Liver (tissue), 9 donors: ENCODE measurements around the gene TICAM2. TPM values are rescaled to one million over a fixed set of nuclear protein-coding genes. Genes with fewer than 3 reads are reported as not detected.

ENCODE experiments used
- DNase-seq: peaks from one replicate; pipeline ENCODE4 v3.0.0-alpha.2; 2017; ENCODE audit warnings: low spot score
- H3K27ac ChIP-seq, 2 donors: one replicate each; pipeline ENCODE4 v1.7.0; 2013; ENCODE audit warnings: inconsistent platforms in 2 of 2, low read length in 2 of 2, control low read depth in 1 of 2, low read depth in 1 of 2, mild to moderate bottlenecking in 1 of 2
- H3K27me3 ChIP-seq, 4 donors: one replicate each; pipeline versions ENCODE4 v1.6.1 to v1.7.0; 2013; ENCODE audit warnings: low read length in 3 of 4, inconsistent platforms in 1 of 4, mild to moderate bottlenecking in 1 of 4, moderate library complexity in 1 of 4; ENCODE audit not compliant: control insufficient read depth in 4 of 4, insufficient read depth in 4 of 4
- H3K36me3 ChIP-seq, 4 donors: one replicate each; pipeline versions ENCODE4 v1.6.1 to v1.7.0; 2013; ENCODE audit warnings: low read length in 3 of 4, mild to moderate bottlenecking in 3 of 4, low read depth in 1 of 4, moderate library complexity in 1 of 4; ENCODE audit not compliant: control insufficient read depth in 4 of 4, insufficient read depth in 3 of 4
- H3K4me1 ChIP-seq, 4 donors: one replicate each; pipeline versions ENCODE4 v1.6.1 to v1.7.0; 2013; ENCODE audit warnings: low read length in 3 of 4, mild to moderate bottlenecking in 3 of 4, moderate library complexity in 1 of 4; ENCODE audit not compliant: control insufficient read depth in 4 of 4, insufficient read depth in 4 of 4
- H3K4me3 ChIP-seq, 3 donors: one replicate each; pipeline versions ENCODE4 v1.6.1 to v1.7.0; 2013; ENCODE audit warnings: low read length in 3 of 3, control low read depth in 1 of 3, low read depth in 1 of 3, mild to moderate bottlenecking in 1 of 3
- H3K9ac ChIP-seq, 2 donors: one replicate each; pipeline ENCODE4 v1.7.0; 2013; ENCODE audit warnings: low read length in 2 of 2, mild to moderate bottlenecking in 2 of 2, moderate library complexity in 2 of 2, control low read depth in 1 of 2, low read depth in 1 of 2
- H3K9me3 ChIP-seq, 4 donors: one replicate each; pipeline versions ENCODE4 v1.6.1 to v1.7.0; 2013; ENCODE audit warnings: low read length in 3 of 4; ENCODE audit not compliant: control insufficient read depth in 4 of 4
- EGR1 ChIP-seq, 2 donors: IDR thresholded peaks; 2 replicates each; pipeline ENCODE4 v1.6.1; 2016 to 2018; ENCODE audit warnings: antibody characterized with exemption in 2 of 2, low read depth in 2 of 2
- FOXA1 ChIP-seq: IDR thresholded peaks from 2 replicates; pipeline ENCODE4 v1.6.1; 2016; ENCODE audit warnings: antibody characterized with exemption
- FOXA2 ChIP-seq: IDR thresholded peaks from 2 replicates; pipeline ENCODE4 v1.6.1; 2016; ENCODE audit warnings: antibody characterized with exemption
- GABPA ChIP-seq, 2 donors: IDR thresholded peaks in 1 of 2; conservative IDR thresholded peaks in 1 of 2; 2 replicates each; pipeline ENCODE4 v1.6.1; 2016; ENCODE audit warnings: antibody characterized with exemption in 2 of 2, mild to moderate bottlenecking in 1 of 2, moderate library complexity in 1 of 2
- HNF4A ChIP-seq, 2 donors: conservative IDR thresholded peaks; 2 replicates each; pipeline ENCODE4 v1.6.1; 2016; ENCODE audit warnings: antibody characterized with exemption in 2 of 2, mild to moderate bottlenecking in 2 of 2
- HNF4G ChIP-seq: IDR thresholded peaks from 2 replicates; pipeline ENCODE4 v1.6.1; 2016; ENCODE audit warnings: antibody characterized with exemption
- JUND ChIP-seq, 2 donors: IDR thresholded peaks; 2 replicates each; pipeline ENCODE4 v1.6.1; 2016; ENCODE audit warnings: antibody characterized with exemption in 2 of 2
- NR2F2 ChIP-seq: IDR thresholded peaks from 2 replicates; pipeline ENCODE4 v1.6.1; 2016; ENCODE audit warnings: antibody characterized with exemption
- RAD21 ChIP-seq, 2 donors: IDR thresholded peaks; 2 replicates each; pipeline ENCODE4 v1.6.1; 2016; ENCODE audit warnings: antibody characterized with exemption in 2 of 2, mild to moderate bottlenecking in 2 of 2
- RXRA ChIP-seq, 2 donors: IDR thresholded peaks; 2 replicates each; pipeline ENCODE4 v1.6.1; 2017 to 2018; ENCODE audit warnings: antibody characterized with exemption in 2 of 2, mild to moderate bottlenecking in 1 of 2
- SP1 ChIP-seq: IDR thresholded peaks from 2 replicates; pipeline ENCODE4 v1.6.1; 2018; ENCODE audit warnings: antibody characterized with exemption, mild to moderate bottlenecking
- TAF1 ChIP-seq: conservative IDR thresholded peaks from 2 replicates; pipeline ENCODE4 v1.6.1; 2016; ENCODE audit warnings: antibody characterized with exemption, mild to moderate bottlenecking
- YY1 ChIP-seq: IDR thresholded peaks from 2 replicates; pipeline ENCODE4 v1.6.1; 2016; ENCODE audit warnings: antibody characterized with exemption, mild to moderate bottlenecking
- WGBS: extraction: QIAGEN DNeasy Blood & Tissue Kit; methylation state at CpG from one replicate; pipeline ENCODE4 v1.1.7; 2013; 5-methylcytosine and 5-hydroxymethylcytosine counted together
- polyA plus RNA-seq, 2 donors: library from polyadenylated mRNA; stranded (reverse) in 1 of 2; unstranded in 1 of 2; fragments of 200-250 nt in 1 of 2; fragments of >200 nt in 1 of 2; fragmentation: Nextera tagmentation in 1 of 2; extraction: Ambion mirVana in 1 of 2; gene quantifications; one replicate each; pipeline versions ENCODE4 v1.2.1 to v1.2.3, GENCODE V29; 2013 to 2015
- total RNA-seq, 2 donors: library from RNA; depleted of rRNA; stranded (reverse); fragments of >200 nt; gene quantifications; one replicate each; pipeline ENCODE4 v1.2.3, GENCODE V29; 2014
- TF ChIP-seq, protein P1 (sequence below): IDR thresholded peaks from 2 replicates; pipeline ENCODE4 v1.6.1; 2016; ENCODE audit warnings: antibody characterized with exemption
- TF ChIP-seq, protein P2 (sequence below): IDR thresholded peaks from 2 replicates; pipeline ENCODE4 v1.6.1; 2016; ENCODE audit warnings: antibody characterized with exemption
- TF ChIP-seq, protein P3 (sequence below): fragments of 150-350 bp; IDR thresholded peaks from 2 replicates; pipeline ENCODE4 v1.5.1; 2017; ENCODE audit warnings: improper control_type of control experiment, low read depth, low read length; ENCODE audit not compliant: missing input control
- TF ChIP-seq, protein P4 (sequence below): IDR thresholded peaks from 2 replicates; pipeline ENCODE4 v1.6.1; 2016; ENCODE audit warnings: antibody characterized with exemption, mild to moderate bottlenecking
- TF ChIP-seq, protein P5 (sequence below): IDR thresholded peaks from 2 replicates; pipeline ENCODE4 v1.6.1; 2016; ENCODE audit warnings: antibody characterized with exemption
- donor health status: healthy.
- donor health status: healthy.
- donor health status: healthy.
- donor health status: healthy.
- donor health status: healthy.

The TICAM2 gene
- total and polyA plus RNA-seq, 4 donors: 0.50 to 1.5 (median 0.95) TPM

DNA sequence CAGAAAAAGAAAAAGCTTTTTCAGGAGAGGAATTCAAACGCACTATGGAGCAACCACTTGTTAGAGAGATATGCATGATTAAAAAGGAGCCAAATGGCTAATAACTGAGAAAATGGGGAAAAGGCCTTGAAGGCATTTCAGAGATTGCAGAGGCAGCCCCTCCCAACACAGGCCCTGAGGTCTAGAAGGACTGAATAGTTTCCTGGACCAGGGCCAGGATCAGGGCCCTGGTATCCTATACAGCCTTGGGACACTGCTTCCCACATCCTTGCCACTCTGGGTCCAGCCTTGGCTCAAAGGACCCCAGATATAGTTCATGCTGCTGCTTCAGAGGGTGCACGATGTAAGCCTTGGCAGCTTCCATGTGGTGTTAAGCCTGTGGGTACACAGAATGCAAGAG lies 37.0 kb downstream of the TICAM2 start:
- no peak for TF ChIP-seq NR2F2
- DNase-seq: no peak
- H3K4me1 ChIP-seq: no peaks in the 10 kb centered on the region
- no peak overlapping the region for H3K4me3 ChIP-seq
- H3K27me3 ChIP-seq: no peaks in the 10 kb centered on the region
- H3K9me3 ChIP-seq: no peaks in the 10 kb centered on the region
- no peak overlapping the region for H3K9ac ChIP-seq
- WGBS: 86% methylated on average over 2 of the region's 2 CpGs
- H3K36me3 ChIP-seq: no peaks in the 10 kb centered on the region
- H3K27ac ChIP-seq: no peak overlapping the region

DNA sequence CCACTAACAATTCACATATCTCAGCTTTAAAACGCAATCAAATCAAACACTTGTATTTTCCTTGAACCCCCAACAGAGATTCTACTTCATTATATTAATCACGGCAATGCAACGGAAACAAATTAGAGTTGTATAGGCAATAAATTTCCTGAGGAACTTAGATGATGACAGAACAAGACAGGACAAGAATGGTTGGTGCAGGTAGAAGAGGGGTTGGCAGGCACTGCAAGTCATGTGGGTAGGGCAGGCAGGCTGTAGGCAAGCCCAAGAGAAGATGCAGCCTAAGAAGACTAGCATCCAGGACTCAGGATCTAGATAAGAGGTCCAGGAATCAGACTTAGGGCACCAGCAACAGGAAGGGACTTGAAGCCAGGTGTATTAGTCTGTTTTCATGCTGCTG lies 41.1 kb downstream of the TICAM2 start:
- no peak for DNase-seq
- no peak overlapping the region for H3K9ac ChIP-seq
- H3K4me3 ChIP-seq: no peak overlapping the region
- no peak for TF ChIP-seq HNF4A (conservative IDR thresholded peaks at IDR 0.05)
- TF ChIP-seq EGR1 (IDR thresholded peaks at IDR 0.05; ENCODE audit: low read depth in 2 of 2): no peak
- TF ChIP-seq NR2F2: no peak
- no peak for TF ChIP-seq SP1
- TF ChIP-seq, protein P1, sequence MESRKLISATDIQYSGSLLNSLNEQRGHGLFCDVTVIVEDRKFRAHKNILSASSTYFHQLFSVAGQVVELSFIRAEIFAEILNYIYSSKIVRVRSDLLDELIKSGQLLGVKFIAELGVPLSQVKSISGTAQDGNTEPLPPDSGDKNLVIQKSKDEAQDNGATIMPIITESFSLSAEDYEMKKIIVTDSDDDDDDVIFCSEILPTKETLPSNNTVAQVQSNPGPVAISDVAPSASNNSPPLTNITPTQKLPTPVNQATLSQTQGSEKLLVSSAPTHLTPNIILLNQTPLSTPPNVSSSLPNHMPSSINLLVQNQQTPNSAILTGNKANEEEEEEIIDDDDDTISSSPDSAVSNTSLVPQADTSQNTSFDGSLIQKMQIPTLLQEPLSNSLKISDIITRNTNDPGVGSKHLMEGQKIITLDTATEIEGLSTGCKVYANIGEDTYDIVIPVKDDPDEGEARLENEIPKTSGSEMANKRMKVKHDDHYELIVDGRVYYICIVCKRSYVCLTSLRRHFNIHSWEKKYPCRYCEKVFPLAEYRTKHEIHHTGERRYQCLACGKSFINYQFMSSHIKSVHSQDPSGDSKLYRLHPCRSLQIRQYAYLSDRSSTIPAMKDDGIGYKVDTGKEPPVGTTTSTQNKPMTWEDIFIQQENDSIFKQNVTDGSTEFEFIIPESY: no peak
- TF ChIP-seq RAD21 (IDR thresholded peaks at IDR 0.05): no peak
- H3K36me3 ChIP-seq: no peaks in the 10 kb centered on the region
- H3K4me1 ChIP-seq: peaks cover 0 to 16% (median 7%) of the 10 kb centered on the region in 4 donors
- no peaks in the 10 kb centered on the region for H3K9me3 ChIP-seq
- no peak overlapping the region for H3K27ac ChIP-seq
- H3K27me3 ChIP-seq: no peaks in the 10 kb centered on the region
- WGBS: 96% methylated on average over 3 of the region's 3 CpGs

DNA sequence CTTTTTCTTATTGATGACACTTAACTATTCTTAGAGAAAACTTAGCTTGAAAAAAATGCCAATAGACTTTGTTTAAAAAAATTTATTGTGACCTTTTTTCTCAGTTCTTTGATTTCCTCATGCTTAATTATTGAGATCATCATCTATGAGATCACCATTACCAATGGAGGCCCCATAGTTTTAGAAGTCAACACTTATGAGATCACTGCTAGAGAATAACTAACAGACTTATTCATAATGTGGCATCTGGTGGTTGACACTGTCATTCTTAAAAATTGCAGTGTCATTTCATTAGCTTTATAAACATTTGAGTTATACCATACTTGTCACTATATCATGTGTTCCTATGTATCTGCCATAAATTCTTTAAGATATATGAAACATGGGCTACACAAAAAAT lies 42.8 kb downstream of the TICAM2 start:
- peaks cover 0 to 21% (median 10%) of the 10 kb centered on the region in 4 donors for H3K4me1 ChIP-seq
- H3K9me3 ChIP-seq: no peaks in the 10 kb centered on the region
- no peaks in the 10 kb centered on the region for H3K36me3 ChIP-seq
- no peaks in the 10 kb centered on the region for H3K27me3 ChIP-seq
- no peak for DNase-seq
- H3K4me3 ChIP-seq: no peak overlapping the region
- no peak overlapping the region for H3K27ac ChIP-seq
- TF ChIP-seq FOXA1 (no peak), FOXA2 (no peak), RXRA (IDR thresholded peaks at IDR 0.05) (no peak), HNF4A (conservative IDR thresholded peaks at IDR 0.05) (no peak), HNF4G (no peak), JUND (IDR thresholded peaks at IDR 0.05) (no peak), EGR1 (IDR thresholded peaks at IDR 0.05; ENCODE audit: low read depth in 2 of 2) (no peak), NR2F2 (no peak), RAD21 (IDR thresholded peaks at IDR 0.05) (no peak), GABPA (IDR thresholded peaks at IDR 0.05 in 1 of 2, conservative IDR thresholded peaks at IDR 0.05 in 1 of 2) (no peak), YY1 (no peak), TAF1 (no peak), SP1 (no peak)
- TF ChIP-seq, protein P2, sequence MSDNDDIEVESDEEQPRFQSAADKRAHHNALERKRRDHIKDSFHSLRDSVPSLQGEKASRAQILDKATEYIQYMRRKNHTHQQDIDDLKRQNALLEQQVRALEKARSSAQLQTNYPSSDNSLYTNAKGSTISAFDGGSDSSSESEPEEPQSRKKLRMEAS: no peak
- TF ChIP-seq, protein P1: no peak
- TF ChIP-seq, protein P3, sequence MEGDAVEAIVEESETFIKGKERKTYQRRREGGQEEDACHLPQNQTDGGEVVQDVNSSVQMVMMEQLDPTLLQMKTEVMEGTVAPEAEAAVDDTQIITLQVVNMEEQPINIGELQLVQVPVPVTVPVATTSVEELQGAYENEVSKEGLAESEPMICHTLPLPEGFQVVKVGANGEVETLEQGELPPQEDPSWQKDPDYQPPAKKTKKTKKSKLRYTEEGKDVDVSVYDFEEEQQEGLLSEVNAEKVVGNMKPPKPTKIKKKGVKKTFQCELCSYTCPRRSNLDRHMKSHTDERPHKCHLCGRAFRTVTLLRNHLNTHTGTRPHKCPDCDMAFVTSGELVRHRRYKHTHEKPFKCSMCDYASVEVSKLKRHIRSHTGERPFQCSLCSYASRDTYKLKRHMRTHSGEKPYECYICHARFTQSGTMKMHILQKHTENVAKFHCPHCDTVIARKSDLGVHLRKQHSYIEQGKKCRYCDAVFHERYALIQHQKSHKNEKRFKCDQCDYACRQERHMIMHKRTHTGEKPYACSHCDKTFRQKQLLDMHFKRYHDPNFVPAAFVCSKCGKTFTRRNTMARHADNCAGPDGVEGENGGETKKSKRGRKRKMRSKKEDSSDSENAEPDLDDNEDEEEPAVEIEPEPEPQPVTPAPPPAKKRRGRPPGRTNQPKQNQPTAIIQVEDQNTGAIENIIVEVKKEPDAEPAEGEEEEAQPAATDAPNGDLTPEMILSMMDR: no peak
- TF ChIP-seq, protein P4, sequence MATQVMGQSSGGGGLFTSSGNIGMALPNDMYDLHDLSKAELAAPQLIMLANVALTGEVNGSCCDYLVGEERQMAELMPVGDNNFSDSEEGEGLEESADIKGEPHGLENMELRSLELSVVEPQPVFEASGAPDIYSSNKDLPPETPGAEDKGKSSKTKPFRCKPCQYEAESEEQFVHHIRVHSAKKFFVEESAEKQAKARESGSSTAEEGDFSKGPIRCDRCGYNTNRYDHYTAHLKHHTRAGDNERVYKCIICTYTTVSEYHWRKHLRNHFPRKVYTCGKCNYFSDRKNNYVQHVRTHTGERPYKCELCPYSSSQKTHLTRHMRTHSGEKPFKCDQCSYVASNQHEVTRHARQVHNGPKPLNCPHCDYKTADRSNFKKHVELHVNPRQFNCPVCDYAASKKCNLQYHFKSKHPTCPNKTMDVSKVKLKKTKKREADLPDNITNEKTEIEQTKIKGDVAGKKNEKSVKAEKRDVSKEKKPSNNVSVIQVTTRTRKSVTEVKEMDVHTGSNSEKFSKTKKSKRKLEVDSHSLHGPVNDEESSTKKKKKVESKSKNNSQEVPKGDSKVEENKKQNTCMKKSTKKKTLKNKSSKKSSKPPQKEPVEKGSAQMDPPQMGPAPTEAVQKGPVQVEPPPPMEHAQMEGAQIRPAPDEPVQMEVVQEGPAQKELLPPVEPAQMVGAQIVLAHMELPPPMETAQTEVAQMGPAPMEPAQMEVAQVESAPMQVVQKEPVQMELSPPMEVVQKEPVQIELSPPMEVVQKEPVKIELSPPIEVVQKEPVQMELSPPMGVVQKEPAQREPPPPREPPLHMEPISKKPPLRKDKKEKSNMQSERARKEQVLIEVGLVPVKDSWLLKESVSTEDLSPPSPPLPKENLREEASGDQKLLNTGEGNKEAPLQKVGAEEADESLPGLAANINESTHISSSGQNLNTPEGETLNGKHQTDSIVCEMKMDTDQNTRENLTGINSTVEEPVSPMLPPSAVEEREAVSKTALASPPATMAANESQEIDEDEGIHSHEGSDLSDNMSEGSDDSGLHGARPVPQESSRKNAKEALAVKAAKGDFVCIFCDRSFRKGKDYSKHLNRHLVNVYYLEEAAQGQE: no peak
- TF ChIP-seq, protein P5, sequence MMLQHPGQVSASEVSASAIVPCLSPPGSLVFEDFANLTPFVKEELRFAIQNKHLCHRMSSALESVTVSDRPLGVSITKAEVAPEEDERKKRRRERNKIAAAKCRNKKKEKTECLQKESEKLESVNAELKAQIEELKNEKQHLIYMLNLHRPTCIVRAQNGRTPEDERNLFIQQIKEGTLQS: no peak
- H3K9ac ChIP-seq: no peak overlapping the region
